Uterus (tissue), 2 donors: Measurements from ENCODE around the gene KRTAP9-9.
"Not testable (repeated sequence)": the region's sequence is repeated elsewhere in the genome, so short reads cannot be mapped to it uniquely, and the experiment has no call there.

Experiments used
- CTCF ChIP-seq, 4 experiments: fragments of 200-600 bp in 2 of 4; fragments of 450-650 bp in 2 of 4; sonication (generic) in 2 of 4; IDR thresholded peaks; one replicate each; pipeline ENCODE4 v1.5.1; 2016 to 2019; ENCODE audit warnings: antibody characterized with exemption in 4 of 4, mild to moderate bottlenecking in 2 of 4, moderate library complexity in 1 of 4
- POLR2A ChIP-seq, 2 donors: fragments of 450-650 bp; IDR thresholded peaks; one replicate each; pipeline ENCODE4 v1.6.1; 2016; ENCODE audit warnings: antibody characterized with exemption in 2 of 2, mild to moderate bottlenecking in 1 of 2, moderate library complexity in 1 of 2

- TF ChIP-seq CTCF, POLR2A (IDR thresholded peaks at IDR 0.05): not testable (repeated sequence)
Observed at GRCh38 chr17:41246995-41247787, 8.0 kb upstream of the KRTAP9-9 start.
